ENCODE data around the gene EME1.

Gene EME1

GRCh38 chr17:50345432-50346312 is 27.4 kb upstream of the EME1 start, which contains the start of gene XYLT2:
TSS of gene XYLT2 (plus strand) at chr17:50346126. CDS start at chr17:50346141, 15 bp downstream.
- DNase-seq (ENCODE audit: low read depth) = peak; percentile 43
- H3K4me3 ChIP-seq (ENCODE audit: low read depth, low read length) = peak within 1 kb of the TSS; percentile 82
- TF ChIP-seq, protein P1, sequence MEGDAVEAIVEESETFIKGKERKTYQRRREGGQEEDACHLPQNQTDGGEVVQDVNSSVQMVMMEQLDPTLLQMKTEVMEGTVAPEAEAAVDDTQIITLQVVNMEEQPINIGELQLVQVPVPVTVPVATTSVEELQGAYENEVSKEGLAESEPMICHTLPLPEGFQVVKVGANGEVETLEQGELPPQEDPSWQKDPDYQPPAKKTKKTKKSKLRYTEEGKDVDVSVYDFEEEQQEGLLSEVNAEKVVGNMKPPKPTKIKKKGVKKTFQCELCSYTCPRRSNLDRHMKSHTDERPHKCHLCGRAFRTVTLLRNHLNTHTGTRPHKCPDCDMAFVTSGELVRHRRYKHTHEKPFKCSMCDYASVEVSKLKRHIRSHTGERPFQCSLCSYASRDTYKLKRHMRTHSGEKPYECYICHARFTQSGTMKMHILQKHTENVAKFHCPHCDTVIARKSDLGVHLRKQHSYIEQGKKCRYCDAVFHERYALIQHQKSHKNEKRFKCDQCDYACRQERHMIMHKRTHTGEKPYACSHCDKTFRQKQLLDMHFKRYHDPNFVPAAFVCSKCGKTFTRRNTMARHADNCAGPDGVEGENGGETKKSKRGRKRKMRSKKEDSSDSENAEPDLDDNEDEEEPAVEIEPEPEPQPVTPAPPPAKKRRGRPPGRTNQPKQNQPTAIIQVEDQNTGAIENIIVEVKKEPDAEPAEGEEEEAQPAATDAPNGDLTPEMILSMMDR (IDR thresholded peaks at IDR 0.05; ENCODE audit: control insufficient read depth, extremely low read depth, insufficient read depth) = no peak

DNA sequence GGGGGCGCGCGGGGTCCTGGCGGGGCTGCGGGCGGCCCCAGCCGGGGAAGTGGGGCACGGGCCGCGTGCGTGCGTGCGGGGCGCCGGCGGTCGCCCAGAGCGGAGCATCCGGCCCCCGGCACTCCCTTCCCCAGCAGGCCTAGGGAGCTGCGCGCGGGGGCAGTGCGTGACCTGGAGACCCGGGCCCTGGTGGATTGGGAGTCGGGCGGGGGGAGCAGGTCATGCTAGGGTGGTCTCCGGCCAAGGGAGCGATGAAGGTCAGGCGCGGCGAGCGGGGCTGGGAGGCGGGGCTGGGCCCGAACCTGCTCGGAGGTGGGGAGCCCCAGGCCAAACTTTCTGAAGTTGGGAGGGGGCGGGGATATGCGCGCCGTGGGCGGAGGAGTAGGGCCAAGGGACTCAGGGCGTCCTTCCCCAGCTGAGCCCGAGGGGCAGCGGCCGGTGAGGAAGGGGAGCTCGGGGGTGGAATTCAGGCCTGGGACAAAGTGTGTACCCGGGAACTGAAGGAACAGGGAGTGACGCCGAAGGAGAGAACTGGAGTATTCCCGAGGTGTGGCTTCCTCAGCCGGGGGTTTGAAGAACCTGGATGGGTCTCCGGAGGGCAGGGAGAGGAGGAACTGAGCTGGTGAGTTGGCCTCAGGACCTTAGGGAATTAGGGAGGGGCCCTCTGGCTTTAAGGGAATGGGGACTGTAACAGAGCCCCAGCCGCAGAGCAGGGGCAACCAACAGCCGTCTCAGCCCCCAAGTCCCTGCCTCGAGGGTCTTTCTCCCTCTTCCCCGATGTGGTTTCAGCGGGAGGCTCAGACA is 26.5 kb upstream of the EME1 start:
- peak overlapping the region; percentile 82 for H3K4me3 ChIP-seq (ENCODE audit: low read depth, low read length)
- TF ChIP-seq, protein P1 (IDR thresholded peaks at IDR 0.05; ENCODE audit: control insufficient read depth, extremely low read depth, insufficient read depth) = no peak
- no peak for DNase-seq (ENCODE audit: low read depth)

- peak overlapping the region; percentile 82 for H3K4me3 ChIP-seq (ENCODE audit: low read depth, low read length)
- TF ChIP-seq, protein P1 (IDR thresholded peaks at IDR 0.05; ENCODE audit: control insufficient read depth, extremely low read depth, insufficient read depth) = no peak
- DNase-seq (ENCODE audit: low read depth) = no peak
These were observed 25.7 kb upstream of the EME1 start for GRCh38 chr17:50347117-50347893.

DNA sequence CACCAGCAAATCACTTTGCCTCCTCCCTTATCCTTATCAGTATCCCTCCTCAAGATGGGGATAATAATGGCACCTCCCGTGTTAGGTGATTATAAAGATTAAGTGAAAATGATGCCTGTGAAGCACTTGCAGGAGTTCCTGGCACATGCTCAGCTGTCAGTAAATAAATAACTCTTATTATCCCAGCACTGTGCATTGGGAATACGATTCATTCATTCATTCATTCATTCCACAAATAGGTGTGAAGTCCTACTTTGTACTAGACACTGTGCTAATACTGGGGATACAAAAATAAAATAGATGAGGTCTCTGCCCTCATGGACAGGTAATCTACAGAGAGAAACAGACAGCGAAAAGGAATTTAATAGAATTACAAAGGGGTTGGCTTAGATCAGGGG is 25.1 kb upstream of the EME1 start:
- no peak overlapping the region for H3K4me3 ChIP-seq (ENCODE audit: low read depth, low read length)
- no peak for DNase-seq (ENCODE audit: low read depth)
- TF ChIP-seq, protein P1 (IDR thresholded peaks at IDR 0.05; ENCODE audit: control insufficient read depth, extremely low read depth, insufficient read depth) = no peak

DNA sequence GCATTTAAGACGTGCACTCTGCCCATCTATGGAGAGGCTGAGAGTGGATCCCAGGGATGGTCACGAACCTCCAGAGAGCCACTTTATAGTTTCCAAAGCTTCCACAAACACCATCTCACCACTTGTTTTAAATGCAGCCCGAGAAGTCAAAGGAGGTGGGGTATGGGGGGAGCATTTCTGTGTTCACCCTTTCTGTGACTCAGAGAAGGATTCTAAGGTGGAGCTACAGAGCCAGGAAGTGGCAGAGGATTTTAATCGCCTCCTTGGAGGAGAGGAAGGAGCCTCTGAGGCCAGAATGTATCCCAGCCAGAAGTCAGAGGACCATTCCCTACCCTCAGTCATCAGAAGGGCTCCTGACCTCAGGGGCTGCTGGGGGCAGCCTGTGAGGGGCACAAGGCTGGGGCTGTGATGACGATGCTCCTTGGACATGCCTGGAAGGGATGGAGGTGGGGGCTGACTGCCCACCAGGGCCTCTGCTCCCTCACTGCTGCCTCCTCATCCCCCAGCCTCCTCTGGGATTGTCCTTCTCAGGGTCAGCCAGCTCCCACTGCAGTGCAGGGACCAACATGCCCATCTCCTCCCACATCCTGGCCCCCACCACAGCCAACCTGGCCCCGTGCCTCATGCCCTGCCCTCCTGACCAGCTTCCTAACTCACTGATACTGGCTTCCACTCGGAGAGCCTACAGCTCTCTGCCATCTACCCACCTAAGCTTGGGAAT is 24.3 kb upstream of the EME1 start:
- TF ChIP-seq, protein P1 (IDR thresholded peaks at IDR 0.05; ENCODE audit: control insufficient read depth, extremely low read depth, insufficient read depth) = no peak
- DNase-seq (ENCODE audit: low read depth) = no peak
- no peak overlapping the region for H3K4me3 ChIP-seq (ENCODE audit: low read depth, low read length)

DNA sequence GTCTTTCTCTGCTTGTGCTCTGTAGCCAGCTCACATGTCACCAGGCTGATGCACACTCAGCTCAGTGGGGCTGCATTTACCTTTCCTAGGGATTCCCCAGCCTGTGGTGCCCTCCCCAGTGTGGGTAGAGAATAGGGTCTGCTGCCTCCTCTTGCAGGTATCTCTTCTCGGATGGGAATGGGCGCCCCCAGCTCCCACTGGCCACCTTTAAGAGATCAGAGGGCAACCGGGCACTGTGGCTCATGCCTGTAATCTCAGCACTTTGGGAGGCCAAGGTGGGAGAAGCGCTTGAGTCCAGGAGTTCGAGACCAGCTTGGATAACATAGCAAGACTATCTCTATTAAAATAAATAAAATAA is 23.8 kb upstream of the EME1 start:
- no peak for DNase-seq (ENCODE audit: low read depth)
- no peak overlapping the region for H3K4me3 ChIP-seq (ENCODE audit: low read depth, low read length)
- TF ChIP-seq, protein P1 (IDR thresholded peaks at IDR 0.05; ENCODE audit: control insufficient read depth, extremely low read depth, insufficient read depth) = no peak

Data from LNCaP clone FGC (cell line).